Limb (tissue), 2 donors: ENCODE data around the gene SCNN1G.
A peak's percentile ranks its signal among the peaks of the same experiment; 100 is the strongest.
"Not testable (repeated sequence)": the region's sequence is repeated elsewhere in the genome, so short reads cannot be mapped to it uniquely, and the experiment has no call there.

ENCODE experiments used
- DNase-seq, 2 donors: peaks; one replicate each; pipeline ENCODE4 v3.0.0-alpha.2; 2016; ENCODE audit errors: extremely low spot score in 2 of 2

Gene SCNN1G

DNA sequence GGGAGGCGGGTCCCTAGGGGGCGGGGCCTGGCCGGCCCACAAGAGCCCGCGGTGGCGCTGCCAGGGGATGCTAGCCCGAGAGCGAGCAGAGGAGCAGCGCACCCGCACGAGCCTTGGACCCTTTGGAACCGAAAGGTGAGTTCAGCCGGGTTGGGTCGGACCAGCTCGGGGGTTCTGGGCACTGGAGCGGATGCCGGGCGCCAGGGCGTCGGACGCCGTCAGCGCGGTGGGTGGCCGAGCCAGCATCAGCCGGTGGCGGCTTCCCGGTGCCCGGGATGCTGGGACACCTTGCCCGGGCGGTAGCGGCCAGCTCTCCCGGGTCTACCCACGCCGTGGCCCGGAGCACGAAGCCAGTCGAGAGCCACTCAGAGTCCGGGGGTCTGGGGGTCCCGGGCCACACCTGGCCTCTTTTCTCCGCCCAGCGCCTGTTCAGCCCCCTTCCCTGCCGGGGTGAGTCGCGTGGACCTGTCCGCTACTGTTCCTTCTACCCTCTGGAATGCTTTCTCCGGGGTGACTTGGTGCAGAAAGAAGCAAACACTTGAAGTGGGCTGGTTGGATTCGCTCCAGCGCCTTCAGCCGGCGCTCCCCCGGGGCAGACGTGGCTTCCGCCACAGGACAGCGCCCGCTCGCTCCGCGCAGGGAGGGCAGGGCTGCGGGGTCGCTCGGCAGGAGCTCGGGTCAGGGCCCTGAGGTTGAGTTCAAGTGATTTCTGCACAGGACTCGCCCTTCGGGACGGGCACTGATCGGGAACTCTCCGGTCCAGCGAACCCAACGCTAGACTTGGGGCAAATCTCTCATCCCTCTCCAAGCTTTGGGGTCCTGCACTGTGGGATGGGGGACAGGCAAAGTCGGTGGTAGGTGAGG, at the start of gene SCNN1G:
SCNN1G (plus strand) TSS at position 67 of the 864 bp plus-strand sequence. CDS start 3,527 bp downstream, outside the sequence.
- no peak for DNase-seq

DNA sequence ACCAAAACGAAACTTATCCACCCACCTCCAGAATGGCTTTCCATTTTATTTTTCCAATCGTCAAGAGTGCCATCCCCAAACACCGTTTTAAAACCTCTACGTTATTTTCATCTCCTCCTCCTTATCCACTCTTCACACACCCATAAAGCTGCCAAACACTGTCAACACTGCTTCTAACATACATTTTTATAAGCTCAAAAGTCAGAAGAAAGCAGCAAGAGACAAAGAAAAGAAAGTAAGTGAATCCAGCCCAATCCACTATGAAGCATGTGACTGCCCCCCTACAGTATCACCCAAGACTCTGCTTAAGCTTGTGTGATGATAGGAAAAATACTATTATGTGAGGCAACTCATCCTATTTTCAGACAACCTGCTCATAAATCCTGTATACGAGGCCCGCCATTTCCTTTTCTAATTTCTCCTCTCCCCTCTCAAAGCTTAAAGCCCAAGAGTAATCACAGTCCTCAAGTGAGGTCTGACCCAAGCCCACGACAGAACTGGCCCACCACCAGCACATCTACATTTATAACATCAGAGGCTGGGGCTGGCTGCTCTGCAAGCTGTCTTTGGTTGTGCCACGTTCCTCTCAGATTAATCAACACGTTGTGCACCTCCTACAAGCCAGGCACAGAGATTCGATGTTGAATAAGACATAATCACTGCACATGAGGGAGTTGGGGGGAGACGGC, 49.6 kb upstream of the SCNN1G start:
- DNase-seq: no peak

DNA sequence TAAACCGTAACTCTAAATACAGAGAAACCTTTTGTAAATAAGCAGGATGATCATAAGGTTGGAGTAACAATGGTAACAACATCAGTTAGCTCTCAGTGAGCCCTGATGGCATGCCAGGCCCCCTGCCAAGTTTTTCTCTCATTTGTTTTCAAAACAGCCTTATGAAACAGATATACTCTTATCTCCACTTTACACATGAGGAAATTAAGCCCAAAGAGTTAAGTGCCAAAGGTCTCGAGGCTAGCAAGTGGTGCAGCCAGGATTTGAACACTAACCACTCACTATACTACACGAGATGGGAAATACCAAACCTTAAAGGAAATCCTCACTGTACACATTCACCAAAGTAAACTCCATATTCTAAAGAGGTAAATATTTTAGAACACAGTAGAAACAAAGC, 48.3 kb upstream of the SCNN1G start:
- no peak for DNase-seq

GRCh38 chr16:23137256-23137655, 45.3 kb upstream of the SCNN1G start:
- no peak for DNase-seq

DNA sequence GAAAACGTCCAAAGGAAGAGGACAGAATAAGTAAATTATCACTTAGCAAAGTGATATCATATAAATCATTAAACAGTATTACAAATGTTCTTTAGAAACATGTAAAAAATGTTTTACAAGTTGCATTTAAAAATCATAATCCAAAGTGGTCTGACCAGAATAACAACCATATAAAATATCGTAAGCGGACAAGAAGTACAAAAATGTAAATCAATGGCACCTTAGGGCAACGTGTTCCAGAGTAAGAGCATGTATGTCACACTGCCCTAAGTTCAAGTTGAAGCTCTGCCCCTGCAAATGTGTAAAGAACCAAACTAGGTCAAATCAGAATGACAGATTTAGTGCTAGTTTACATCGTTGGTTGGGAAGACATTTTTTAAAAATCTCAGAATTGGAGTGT, 44.7 kb upstream of the SCNN1G start:
- no peak for DNase-seq

GRCh38 chr16:23140107-23140506, 42.4 kb upstream of the SCNN1G start:
- no peak for DNase-seq

DNA sequence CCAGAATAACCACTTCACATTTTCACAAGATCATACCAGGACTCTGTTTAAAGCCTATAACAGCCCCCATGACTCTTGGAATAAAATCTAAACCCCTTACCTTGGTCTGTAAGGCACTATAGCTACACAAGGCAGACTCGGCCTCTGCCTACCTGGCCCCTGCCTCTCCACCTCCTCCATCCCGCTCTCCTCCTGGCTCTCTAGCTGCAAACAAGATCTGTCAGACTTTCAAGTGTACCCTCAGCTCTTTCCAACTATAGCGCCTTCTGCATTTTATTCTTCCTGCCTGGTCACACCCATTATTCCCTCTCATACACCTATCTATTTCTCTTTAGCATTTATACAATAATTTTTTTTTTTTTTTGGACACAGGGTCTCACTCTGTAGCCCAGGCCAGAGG, 41.5 kb upstream of the SCNN1G start:
- no peak for DNase-seq

DNA sequence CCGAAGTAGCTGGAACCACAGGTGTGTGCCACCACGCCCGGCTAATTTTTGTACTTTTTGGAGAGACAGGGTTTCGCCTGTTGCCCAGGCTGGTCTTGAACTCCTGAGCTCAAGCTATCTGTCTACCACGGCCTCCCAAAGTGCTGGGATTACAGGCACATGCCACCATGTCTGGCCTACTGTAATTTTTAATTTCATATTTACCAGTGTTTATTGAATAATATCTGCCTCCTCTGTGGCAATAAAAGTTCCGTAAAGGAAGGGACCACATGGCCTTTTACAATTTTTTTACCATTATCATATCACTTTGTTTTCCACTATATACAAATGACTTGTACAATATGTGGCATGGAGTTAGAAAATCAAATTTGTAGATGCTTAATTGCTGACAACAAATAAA, 41.0 kb upstream of the SCNN1G start:
- DNase-seq: no peak

DNA sequence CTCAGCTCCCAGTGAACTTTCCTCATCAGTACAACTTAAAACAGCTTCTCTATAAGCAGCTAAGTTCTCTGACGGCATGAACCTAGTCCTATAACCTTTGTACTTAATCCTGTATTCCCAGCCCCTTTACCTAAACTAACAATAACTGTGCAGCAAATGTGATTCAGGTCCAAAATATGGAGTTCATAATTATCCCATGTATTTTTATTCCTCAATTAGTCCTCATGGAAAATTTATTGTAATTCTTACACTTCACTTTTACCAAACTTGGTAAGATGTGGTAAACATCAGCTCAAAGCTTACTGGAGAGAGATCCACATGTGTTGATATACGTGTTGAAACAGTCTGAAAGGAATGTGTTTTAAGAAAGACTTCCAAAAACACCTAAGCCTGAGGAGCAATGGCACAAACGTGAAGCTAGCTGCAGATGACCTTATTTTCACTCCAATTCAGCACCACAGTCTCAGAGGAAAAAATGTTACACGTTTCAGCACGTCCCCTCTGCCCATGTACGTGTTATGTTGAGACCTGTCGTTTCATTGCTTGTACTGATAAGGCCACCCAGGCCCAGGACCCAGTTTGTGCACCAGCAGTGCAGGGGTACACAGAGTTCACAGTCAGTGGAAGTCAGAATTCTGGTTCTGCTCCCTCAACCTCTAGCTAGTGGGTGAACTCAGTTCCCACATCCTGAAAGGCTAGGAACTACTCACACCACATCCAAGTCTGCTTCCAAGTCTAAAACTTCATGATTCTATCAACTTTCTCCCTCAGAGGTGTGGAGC, 40.4 kb upstream of the SCNN1G start:
- no peak for DNase-seq

GRCh38 chr16:23143391-23143790, 39.2 kb upstream of the SCNN1G start:
- DNase-seq: no peak

DNA sequence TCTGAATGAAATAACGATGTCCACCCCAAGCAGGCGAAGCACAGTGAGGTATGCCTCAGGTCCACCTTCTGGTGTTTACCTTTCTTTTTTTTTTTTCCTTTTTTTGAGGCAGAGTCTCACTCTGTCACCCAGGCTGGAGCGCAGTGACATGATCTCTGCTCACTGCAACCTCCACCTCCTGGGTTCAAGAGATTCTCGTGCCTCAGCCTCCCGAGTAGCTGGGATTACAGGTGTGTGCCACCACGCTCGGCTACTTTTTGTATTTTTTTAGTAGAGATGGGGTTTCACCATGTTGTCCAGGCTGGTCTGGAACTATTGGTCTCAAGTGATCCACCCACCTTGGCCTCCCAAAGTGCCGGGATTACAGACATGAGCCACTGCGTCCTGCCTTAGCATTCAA, 38.2 kb upstream of the SCNN1G start:
- DNase-seq: not testable (repeated sequence)

DNA sequence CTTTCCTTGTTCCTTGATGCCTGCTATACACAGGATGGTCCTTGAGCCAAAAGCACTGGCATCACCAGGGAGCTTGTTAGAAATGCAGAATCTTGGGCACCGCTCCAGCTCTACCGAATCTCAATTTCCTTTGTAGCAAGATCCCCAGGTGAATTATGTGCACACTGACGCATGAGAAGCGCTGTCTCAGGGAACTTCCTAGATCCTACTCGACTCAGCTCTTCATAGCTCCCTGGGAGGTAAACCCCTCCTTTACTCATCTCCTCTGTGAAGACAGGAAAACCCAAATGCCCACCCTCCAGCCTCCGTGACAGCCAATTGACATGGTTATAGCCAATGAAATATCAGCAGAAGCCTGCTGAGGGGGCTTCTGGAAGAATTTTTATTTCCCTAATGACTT, 37.4 kb upstream of the SCNN1G start:
- no peak for DNase-seq

- no peak for DNase-seq
These were observed 36.9 kb upstream of the SCNN1G start for GRCh38 chr16:23145608-23146007.

DNA sequence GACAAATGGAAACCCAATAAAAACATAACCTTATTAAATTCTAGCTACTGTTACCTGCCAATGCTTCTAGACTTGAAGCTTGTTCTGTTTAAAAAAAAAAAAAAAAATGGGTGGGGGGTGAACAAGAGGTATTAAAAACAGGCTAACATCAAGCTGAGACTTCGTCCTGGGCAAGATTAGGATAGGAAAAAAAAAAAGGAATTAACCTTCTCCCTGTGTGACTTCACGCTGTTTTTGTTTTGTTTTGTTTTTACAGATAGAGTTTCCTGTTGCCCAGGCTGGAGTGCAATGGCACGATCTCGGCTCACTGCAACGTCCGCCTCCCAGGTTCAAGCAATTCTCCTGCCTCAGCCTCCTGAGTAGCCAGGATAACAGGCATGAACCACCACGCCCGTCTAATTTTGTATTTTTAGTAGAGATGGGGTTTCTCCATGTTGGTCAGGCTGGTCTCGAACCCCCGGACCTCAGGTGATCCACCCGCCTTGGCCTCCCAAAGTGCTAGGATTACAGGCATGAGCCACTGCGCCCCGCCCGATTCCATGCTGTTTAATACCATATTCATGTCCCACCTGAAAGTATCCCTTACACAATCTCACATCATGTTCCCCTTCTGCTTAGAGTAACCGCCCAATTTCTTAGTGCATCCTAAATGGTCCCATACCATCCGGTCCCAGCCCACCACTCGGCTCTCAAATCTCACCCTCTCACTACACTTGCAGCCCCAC, 35.5 kb upstream of the SCNN1G start:
- DNase-seq: no peak

- no peak for DNase-seq
These were observed 34.9 kb upstream of the SCNN1G start for GRCh38 chr16:23147666-23148065.

DNA sequence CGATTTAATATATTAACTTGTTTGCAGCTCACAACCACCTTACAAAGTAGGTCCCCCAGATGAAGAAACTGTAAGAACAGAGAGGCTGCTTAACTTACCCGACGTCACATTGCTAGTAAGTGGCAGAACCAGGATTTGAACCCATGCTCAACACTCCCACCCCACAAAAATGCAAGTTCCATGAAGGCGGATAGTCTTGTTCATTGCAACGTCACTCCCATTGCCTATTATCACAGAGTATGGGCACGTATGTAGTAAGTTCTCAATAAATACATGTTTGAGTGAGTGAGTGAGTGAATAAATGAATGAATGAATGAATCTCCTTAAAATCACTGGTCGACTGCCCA, 34.4 kb upstream of the SCNN1G start:
- DNase-seq: no peak

- peak in 1 of 2 donors; percentile 74 for DNase-seq
These were observed 33.9 kb upstream of the SCNN1G start for GRCh38 chr16:23148513-23149266.

DNA sequence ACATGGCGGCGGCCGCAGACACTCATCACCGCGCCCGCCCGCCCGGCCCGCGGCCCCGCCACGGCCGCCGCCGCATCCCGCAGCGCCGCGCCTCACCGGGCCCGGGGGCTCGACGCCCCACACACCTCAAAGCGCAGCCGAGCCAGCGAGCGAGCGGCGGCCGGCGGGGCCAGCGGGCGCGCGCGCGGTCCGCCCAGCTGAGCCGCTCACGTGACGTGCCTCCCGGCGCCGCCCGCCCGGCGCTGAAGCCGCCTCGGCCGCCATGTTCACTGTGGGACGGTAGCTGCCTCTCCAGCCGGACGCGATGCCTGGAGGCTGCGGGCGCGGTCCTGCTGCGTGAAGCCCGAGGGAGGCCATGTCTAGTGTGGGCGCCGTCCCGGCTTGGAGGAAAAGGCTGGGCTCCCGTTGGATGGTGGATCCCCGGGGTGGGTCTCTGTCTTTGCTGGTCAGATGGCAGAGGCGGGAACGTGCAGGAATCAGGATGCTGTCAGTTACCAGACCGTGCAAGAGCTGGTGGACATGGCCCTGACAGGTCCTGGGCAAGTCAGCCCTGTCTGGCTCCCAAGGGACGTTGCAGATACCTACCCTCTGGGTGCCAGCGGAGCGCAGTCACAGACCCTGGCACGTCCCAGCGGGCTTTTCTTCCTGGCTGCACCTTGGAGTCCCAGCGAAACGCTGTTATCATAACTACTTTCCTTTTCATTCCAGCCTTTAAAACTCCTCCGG, 33.1 kb upstream of the SCNN1G start, which contains the start of gene USP31:
USP31 (minus strand) TSS at position 186 of the 726 bp plus-strand sequence; CDS start at position 4, 182 bp downstream.
- peak; percentile 96 for DNase-seq

DNA sequence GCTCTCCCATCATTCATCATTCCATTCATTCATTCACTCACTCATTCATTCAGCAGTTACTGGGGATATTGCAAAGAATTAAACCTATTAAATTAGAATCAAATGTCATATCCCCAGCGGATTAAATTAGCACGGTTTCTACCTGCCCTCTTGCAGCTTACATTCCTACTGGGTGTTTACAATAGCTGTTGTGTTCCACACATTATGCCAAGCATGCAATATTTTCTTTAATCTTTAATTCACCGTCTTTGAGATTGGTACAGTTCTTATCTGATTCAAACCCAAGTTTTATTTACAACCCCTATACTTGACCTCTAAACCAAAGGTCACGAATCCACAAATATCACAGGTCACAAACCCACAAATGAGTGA, 32.6 kb upstream of the SCNN1G start:
- DNase-seq: no peak
